Keratinocyte (primary cell): ENCODE results near the gene TCF21. TPM values are rescaled to one million over a fixed set of nuclear protein-coding genes. Genes with fewer than 3 reads are reported as not detected.

ENCODE experiments used
- DNase-seq: peaks from one replicate; pipeline ENCODE4 v3.0.0-alpha.2; 2011; ENCODE audit warnings: low read depth, missing footprints, low spot score
- FAIRE-seq: peaks from 2 replicates; lab custom pipeline; 2011; peaks lifted over from hg19 to GRCh38; lab: Jason Lieb, UNC
- H2AFZ ChIP-seq: 2 replicates; pipeline ENCODE4 v1.6.0; 2012; ENCODE audit warnings: low read length, control low read depth, inconsistent platforms; ENCODE audit not compliant: control insufficient read depth
- H3K27ac ChIP-seq: 2 replicates; pipeline ENCODE4 v1.5.1; 2011; ENCODE audit warnings: low read length; ENCODE audit not compliant: control insufficient read depth, insufficient read depth
- H3K27me3 ChIP-seq: 3 replicates; pipeline ENCODE4 v1.6.0; 2011; ENCODE audit warnings: low read length; ENCODE audit not compliant: control insufficient read depth, insufficient read depth; ENCODE audit errors: extremely low read depth
- H3K36me3 ChIP-seq, 2 experiments: 2 replicates in 1 of 2; 3 replicates in 1 of 2; pipeline ENCODE4 v1.5.1; 2011; ENCODE audit warnings: low read length in 2 of 2, mild to moderate bottlenecking in 1 of 2; ENCODE audit not compliant: control insufficient read depth in 2 of 2, insufficient read depth in 2 of 2; ENCODE audit errors: extremely low read depth in 1 of 2
- H3K4me1 ChIP-seq: 3 replicates; pipeline ENCODE4 v1.5.1; 2011; ENCODE audit warnings: low read length; ENCODE audit not compliant: control insufficient read depth, insufficient read depth; ENCODE audit errors: extremely low read depth
- H3K4me2 ChIP-seq: 3 replicates; pipeline ENCODE4 v1.6.0; 2011; ENCODE audit warnings: low read depth, low read length; ENCODE audit not compliant: control insufficient read depth, insufficient read depth; ENCODE audit errors: extremely low read depth
- H3K4me3 ChIP-seq, 3 experiments: fragments of 200-600 bp in 1 of 3; sonication (generic) in 1 of 3; 2 replicates in 2 of 3; 3 replicates in 1 of 3; pipeline ENCODE4 v1.5.1; 2011 to 2016; ENCODE audit warnings: low read length in 3 of 3, mild to moderate bottlenecking in 3 of 3, control low read depth in 2 of 3, inconsistent platforms in 1 of 3, low read depth in 1 of 3, mixed read lengths in 1 of 3, mixed run types in 1 of 3, moderate library complexity in 1 of 3; ENCODE audit not compliant: control insufficient read depth in 2 of 3, insufficient read depth in 2 of 3; ENCODE audit errors: extremely low read depth in 1 of 3
- H3K79me2 ChIP-seq: 2 replicates; pipeline ENCODE4 v1.6.0; 2012; ENCODE audit warnings: low read length; ENCODE audit not compliant: control insufficient read depth, insufficient read depth
- H3K9ac ChIP-seq: 3 replicates; pipeline ENCODE4 v1.6.0; 2011; ENCODE audit warnings: low read length; ENCODE audit not compliant: control insufficient read depth, insufficient read depth; ENCODE audit errors: extremely low read depth
- H3K9me1 ChIP-seq: 3 replicates; pipeline ENCODE4 v1.6.0; 2011; ENCODE audit warnings: low read length; ENCODE audit not compliant: control insufficient read depth, insufficient read depth; ENCODE audit errors: extremely low read depth
- H3K9me3 ChIP-seq: 2 replicates; pipeline ENCODE4 v1.5.1; 2012; ENCODE audit warnings: low read depth, low read length; ENCODE audit not compliant: control insufficient read depth
- H4K20me1 ChIP-seq: 3 replicates; pipeline ENCODE4 v1.6.0; 2011; ENCODE audit warnings: low read length; ENCODE audit not compliant: control insufficient read depth, insufficient read depth; ENCODE audit errors: extremely low read depth
- EZH2 ChIP-seq: IDR thresholded peaks from one replicate; pipeline ENCODE4 v1.6.1; 2012; ENCODE audit warnings: inconsistent platforms, mild to moderate bottlenecking, low read length, moderate library complexity
- dilution Hi-C: fragments of 300-500 bp; cut with MboI; formaldehyde crosslinking; loops from one replicate; pipeline ENCODE4 v1.7.0; 2020; ENCODE audit warnings: low sequenced_read_pairs; ENCODE audit not compliant: extremely low pct_ligation_motif_present
- polyA plus RNA-seq, 5 experiments: library from polyadenylated mRNA; depleted of rRNA in 3 of 5; stranded (reverse) in 3 of 5; stranded (forward) in 1 of 5; unstranded in 1 of 5; fragments of >200 nt; gene quantifications; 1 replicate in 1 of 5; 2 replicates in 3 of 5; 3 replicates in 1 of 5; pipeline versions ENCODE4 v1.2.1 to v1.2.3, GENCODE V29; 2011 to 2012; ENCODE audit warnings: missing spikeins in 2 of 5, low read depth in 1 of 5, low replicate concordance in 1 of 5
- TF ChIP-seq, protein P1 (sequence below), 3 experiments: IDR thresholded peaks in 1 of 3; conservative IDR thresholded peaks in 1 of 3; optimal IDR thresholded peaks in 1 of 3; 2 replicates in 2 of 3; 3 replicates in 1 of 3; pipeline versions ENCODE3 to v1.5.1; 2011; ENCODE audit warnings: low read length in 3 of 3, mild to moderate bottlenecking in 3 of 3, moderate library complexity in 2 of 3, control low read depth in 1 of 3, inconsistent platforms in 1 of 3; ENCODE audit not compliant: insufficient read depth in 2 of 3; ENCODE audit errors: extremely low read depth in 1 of 3

The TCF21 gene
- polyA plus RNA-seq, 1 donor (not counting 4 experiments of a cell fraction or from before 2014, with no cell fraction given) = not detected

DNA sequence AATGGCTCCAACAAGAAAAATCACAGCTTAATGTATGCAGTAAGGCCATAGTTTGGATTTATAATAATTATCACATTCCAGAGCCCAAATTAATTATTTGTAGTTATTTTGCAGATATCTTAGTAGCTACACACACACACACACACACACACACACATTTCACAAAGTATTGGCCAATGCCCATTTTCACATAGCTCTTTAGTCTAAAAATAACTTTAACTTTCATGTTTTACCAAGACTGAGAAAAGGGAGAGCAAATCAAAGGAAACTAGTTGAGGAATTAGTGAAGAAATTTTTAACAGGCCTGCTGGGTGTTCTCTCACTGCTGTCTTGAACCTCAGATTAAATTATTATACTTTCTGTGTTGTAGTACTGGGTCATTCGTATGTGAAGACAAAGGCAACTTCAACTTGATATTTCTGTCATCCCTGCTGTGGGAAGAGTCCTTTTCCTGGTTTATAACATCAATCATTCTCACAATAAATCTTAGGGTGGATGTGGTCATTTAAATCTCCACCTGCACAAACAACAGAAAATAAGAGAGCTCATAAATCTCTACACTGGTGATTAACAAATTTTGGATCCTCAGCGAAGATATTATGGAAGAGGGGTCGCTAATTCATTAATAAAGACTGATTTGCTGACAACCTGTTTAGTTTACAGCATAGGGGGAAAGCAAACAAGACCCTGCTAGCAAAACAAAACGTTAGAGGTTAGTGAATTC, 1.6 kb upstream of the TCF21 start:
- H3K27me3 ChIP-seq = peaks cover 74% of the 10 kb centered on the region
- H3K4me3 ChIP-seq = no peak overlapping the region
- no peak for FAIRE-seq
- no peak overlapping the region for H2AFZ ChIP-seq
- peaks cover 1% of the 10 kb centered on the region for H3K9me3 ChIP-seq
- no peak for DNase-seq
- H3K4me2 ChIP-seq = no peak overlapping the region
- H3K79me2 ChIP-seq = no peaks in the 10 kb centered on the region
- dilution Hi-C loops = loop anchor here (25.0 kb wide), 1 partner anchor 300 kb away; no protein-coding TSS in a partner anchor
- no peak overlapping the region for H3K9ac ChIP-seq
- no peaks in the 10 kb centered on the region for H3K36me3 ChIP-seq
- no peak overlapping the region for H3K27ac ChIP-seq
- H3K4me1 ChIP-seq = no peaks in the 10 kb centered on the region
- H4K20me1 ChIP-seq = no peaks in the 10 kb centered on the region
- H3K9me1 ChIP-seq = no peaks in the 10 kb centered on the region
- TF ChIP-seq, protein P1, sequence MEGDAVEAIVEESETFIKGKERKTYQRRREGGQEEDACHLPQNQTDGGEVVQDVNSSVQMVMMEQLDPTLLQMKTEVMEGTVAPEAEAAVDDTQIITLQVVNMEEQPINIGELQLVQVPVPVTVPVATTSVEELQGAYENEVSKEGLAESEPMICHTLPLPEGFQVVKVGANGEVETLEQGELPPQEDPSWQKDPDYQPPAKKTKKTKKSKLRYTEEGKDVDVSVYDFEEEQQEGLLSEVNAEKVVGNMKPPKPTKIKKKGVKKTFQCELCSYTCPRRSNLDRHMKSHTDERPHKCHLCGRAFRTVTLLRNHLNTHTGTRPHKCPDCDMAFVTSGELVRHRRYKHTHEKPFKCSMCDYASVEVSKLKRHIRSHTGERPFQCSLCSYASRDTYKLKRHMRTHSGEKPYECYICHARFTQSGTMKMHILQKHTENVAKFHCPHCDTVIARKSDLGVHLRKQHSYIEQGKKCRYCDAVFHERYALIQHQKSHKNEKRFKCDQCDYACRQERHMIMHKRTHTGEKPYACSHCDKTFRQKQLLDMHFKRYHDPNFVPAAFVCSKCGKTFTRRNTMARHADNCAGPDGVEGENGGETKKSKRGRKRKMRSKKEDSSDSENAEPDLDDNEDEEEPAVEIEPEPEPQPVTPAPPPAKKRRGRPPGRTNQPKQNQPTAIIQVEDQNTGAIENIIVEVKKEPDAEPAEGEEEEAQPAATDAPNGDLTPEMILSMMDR (optimal IDR thresholded peaks at IDR 0.05 in 1 of 3, IDR thresholded peaks at IDR 0.05 in 1 of 3, conservative IDR thresholded peaks at IDR 0.05 in 1 of 3; ENCODE audit: extremely low read depth in 1 of 3, insufficient read depth in 2 of 3, low read length in 3 of 3) = no peak
- no peak for TF ChIP-seq EZH2

DNA sequence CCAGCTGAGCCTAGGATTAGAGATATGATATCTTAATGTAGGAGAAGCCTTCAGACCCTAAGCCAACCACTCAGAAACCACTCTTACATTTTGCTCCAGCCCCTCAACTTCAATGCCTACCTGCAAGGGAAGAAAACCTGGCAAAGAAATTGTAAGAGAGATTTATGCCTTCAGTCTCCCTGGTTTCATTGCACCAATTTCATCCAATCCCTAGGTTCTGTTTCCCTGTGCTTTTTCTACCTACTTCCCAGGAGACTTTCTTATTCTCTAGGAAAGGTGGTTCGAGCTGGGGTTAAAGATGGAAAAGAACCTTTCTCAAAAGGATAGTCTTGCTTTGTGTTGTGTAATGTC, 1.1 kb upstream of the TCF21 start:
- Histone ChIP-seq H3K36me3 (no peaks in the 10 kb centered on the region), H3K27me3 (peaks cover 74% of the 10 kb centered on the region), H4K20me1 (no peaks in the 10 kb centered on the region), H3K9me1 (no peaks in the 10 kb centered on the region), H3K4me1 (no peaks in the 10 kb centered on the region), H3K27ac (no peak overlapping the region), H3K4me3 (no peak overlapping the region), H3K9ac (no peak overlapping the region), H2AFZ (no peak overlapping the region), H3K9me3 (peaks cover 1% of the 10 kb centered on the region), H3K4me2 (no peak overlapping the region), H3K79me2 (no peaks in the 10 kb centered on the region)
- FAIRE-seq (no peak), DNase-seq (no peak)
- TF ChIP-seq, protein P1 (optimal IDR thresholded peaks at IDR 0.05 in 1 of 3, IDR thresholded peaks at IDR 0.05 in 1 of 3, conservative IDR thresholded peaks at IDR 0.05 in 1 of 3; ENCODE audit: extremely low read depth in 1 of 3, insufficient read depth in 2 of 3, low read length in 3 of 3) = no peak
- no peak for TF ChIP-seq EZH2
- dilution Hi-C loops = loop anchor here (25.0 kb wide), 1 partner anchor 301 kb away; no protein-coding TSS in a partner anchor
